CD4-positive, alpha-beta T cell treated with Interleukin-17A for 4 hours (primary cell): ENCODE results near the gene FLT1.

ENCODE experiments used
- DNase-seq: peaks from one replicate; pipeline ENCODE4 v3.0.0-alpha.2; 2020; ENCODE audit warnings: mixed read lengths

The FLT1 gene

DNA sequence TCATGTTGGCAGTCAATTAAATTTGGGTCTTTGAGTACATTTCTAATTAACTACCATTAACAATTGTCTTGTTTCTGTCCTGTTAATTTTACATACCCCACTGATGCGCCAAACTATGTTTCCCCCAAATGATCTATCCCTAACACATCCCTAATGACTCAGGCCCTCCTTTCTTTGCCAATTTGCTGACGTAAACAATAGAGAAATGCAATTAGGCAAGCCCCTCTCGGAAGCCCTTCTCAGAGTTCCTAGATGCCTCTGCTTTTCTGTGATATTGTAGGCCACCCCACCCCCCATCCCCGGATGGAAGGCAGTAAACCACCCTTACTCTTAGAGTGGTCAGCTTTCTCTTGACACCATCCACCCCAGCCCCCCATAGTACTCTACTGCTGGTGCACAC is 74.2 kb downstream of the FLT1 start:
- no peak for DNase-seq

DNA sequence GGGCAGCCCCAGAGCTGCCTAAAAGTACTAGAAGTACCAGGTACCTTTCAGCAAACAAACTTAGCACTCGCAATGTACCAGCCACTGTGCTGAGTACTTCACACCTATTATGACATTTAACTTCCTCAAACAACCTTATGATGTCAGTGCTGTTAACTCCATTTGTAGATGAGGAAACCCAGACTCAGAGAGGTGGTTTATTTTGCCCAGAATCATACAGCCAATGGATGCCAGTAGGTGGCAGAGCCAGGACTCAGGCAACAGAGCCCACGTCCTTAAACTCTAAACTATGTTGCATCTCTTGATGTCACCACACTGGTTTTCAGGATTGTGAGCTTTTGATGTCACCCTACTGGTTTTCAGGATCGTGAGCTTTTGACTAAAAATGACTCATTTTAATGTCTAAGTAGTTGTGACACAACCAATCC is 78.9 kb downstream of the FLT1 start:
- no peak for DNase-seq

DNA sequence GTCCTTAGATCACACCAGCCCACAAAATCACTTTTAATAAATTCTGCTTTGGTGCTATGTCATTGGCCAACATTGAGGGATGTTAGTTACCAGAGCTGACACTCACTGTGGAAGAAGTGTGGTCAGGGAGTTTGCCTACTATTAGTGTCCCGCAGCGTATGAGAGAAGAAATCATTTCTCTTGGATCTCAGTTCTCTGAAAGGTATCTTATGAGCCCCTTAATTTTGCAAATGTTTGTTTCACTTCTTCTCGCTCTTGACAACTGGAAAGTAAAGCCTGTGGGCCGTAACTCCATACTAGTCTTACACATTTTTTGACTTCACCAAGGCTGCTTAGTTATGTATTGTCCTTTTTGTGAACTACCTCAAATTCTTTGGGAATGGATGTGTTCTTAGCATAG is 80.9 kb downstream of the FLT1 start:
- DNase-seq, result no peak

DNA sequence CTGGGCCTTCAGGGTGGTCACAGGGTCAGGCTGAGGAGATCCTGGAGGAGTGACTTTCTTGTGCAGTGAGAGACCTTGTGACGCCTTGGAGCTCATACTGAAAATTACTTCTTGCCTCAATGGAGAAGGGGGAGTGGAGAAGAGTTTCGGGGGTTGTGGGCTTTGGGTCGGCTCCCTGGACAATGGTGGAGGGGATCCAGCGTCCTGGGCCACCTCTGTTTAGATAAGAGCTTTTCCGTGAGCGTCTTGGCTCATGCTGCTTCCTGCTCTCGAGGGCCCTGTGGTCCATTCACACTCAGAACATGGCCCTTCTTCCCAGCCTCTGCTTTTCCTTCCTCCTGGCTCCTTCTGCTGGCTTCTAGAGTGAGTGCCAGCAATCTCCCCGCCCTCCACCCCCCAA is 81.9 kb downstream of the FLT1 start:
- no peak for DNase-seq

DNA sequence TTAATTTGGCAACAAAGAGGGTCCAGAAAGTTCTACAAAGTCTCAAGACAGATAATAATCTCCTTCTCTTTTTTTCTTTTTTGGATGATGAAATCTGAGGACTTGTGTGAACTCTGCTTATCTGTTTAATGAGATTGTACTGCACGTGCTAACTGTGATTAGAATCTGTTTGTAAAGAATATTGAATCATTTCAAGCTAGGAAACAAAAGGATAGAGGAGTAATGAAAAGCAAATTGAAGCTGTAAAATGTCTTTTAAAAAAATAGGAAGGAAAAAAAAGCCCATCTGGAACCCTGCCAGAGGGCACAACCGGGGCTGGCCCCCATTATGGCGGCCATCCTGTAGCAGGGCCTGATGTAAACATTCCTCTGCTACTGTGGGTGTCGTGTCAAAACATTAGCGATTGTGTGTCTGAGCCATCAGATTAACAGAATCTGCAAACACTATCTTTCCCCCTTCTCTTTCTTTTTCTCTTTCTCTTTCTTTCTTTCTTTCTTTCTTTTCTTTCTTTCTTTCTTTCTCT is 83.0 kb downstream of the FLT1 start:
- no peak for DNase-seq

DNA sequence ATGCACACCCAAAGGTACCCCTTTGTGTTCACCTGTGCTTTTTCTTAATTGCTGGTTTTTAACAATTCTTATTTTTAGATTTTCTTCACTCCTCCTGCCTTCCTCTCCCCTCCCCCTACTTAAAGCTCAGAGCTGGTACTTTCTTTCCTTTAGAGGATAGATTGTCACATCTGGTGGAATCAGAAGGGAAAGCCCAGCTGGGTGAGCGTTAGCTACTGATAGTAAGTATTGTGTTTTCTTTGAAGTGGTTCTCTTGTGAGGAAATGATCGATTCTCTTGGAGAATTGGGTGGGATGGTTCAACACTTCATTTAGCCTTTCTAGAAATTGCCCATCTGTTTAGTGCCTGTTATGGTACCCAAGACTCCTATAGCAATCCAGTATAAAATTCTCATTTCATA is 84.8 kb downstream of the FLT1 start:
- DNase-seq, result no peak

DNA sequence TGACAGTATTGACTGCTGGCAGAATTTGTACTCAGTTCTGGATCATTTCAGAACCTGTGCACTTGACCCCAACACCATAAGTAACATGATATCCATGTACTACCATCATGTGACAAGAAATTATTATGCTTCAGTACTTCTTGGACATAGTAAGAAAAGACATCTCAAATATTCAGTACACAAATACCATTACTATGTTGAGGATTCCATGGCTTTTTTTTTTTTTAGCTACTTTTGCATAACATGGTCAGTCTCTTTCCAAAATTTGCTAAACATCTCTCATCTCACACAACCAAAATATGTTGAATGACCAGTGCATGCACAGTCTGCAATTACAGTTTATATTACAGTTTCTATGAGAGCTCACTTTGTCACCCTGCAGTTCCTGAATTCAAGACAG is 85.3 kb downstream of the FLT1 start:
- DNase-seq, result no peak

DNA sequence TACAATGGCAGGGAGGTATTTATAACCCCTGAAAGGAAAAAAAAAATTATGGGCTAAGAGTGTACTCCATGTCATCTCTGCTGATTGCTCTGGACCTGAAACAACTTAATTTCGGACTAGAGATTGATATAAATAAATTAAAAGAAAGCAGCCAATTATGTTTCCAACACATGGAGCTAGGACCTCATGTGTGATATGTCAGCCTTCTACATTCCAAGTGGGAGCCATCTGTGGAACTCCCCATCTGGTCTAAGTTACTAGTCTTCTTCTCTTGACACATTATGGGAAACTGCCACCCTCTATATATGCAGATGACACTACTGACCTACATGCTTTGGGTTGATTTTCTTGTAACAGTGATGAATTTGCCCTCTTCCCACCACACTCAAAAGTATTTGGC is 86.1 kb downstream of the FLT1 start:
- no peak for DNase-seq

DNA sequence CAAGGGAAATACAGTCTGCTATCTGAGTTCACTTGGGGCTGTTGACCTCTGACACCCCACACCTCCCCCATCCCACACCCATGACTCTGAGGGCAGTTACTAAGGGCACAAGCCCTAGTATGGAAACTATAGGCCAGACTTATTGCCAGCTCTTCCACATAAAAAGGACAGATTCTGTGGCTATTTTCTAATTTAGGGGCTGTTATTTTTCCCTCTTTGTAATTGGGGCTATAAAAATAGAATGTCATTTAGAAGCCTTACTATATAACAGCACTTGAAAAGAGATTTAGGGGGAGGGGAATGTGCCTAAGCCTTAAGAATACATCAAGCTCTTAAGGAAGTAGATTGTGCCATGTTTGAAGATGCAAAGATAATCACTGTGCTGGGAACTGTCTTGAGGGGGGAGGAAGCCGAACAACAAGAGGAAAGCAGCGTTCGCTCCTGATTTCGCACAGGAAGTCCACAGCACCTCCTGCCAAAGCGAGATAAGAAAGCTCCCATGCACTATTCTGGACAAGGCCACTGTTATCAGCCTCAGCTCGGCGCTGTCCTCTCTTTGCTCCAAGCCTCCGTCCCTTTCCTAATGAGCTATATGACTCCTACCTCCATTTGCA is 86.6 kb downstream of the FLT1 start:
- DNase-seq, result no peak

DNA sequence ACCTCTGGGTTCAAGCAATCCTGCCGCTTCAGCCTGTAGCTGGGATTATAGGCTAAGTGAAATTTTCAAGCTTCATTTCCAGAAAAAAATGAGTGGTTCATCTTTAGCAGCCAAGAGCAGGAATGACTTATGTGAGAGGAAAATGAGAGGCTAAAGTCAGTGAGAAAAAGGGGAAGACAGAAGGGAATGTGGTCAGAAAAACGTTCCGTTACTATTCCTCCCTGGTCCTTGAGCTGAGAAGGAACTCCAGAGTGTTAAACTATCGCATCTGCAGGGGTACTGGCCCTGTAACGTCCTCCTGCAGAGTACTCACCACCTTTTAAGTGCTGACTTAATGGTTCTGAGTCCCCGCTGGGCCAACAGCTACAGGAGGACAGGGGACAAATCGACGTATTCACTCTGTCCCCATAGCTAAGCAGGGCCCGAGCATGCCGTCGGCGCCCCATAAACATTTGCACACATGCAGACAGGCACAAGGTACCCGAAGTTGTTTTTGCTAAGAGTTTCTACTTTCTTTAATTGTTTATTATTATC is 88.1 kb downstream of the FLT1 start:
- DNase-seq, result no peak

DNA sequence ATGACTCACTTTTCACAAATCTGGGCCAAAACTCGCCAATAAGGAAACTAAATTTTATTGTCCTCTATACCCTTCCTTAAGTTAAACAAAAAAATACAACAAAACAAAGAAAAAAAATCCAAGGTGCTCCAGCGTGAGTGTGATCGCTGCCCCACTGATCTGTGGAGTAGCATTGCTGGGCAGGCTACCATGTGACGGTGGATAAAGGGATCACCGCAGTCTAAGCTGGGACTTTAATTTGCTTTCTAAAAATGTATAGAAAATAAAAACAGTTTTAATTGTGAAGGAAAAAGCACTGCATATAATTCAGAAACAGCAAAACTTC is 92.9 kb downstream of the FLT1 start:
- no peak for DNase-seq

DNA sequence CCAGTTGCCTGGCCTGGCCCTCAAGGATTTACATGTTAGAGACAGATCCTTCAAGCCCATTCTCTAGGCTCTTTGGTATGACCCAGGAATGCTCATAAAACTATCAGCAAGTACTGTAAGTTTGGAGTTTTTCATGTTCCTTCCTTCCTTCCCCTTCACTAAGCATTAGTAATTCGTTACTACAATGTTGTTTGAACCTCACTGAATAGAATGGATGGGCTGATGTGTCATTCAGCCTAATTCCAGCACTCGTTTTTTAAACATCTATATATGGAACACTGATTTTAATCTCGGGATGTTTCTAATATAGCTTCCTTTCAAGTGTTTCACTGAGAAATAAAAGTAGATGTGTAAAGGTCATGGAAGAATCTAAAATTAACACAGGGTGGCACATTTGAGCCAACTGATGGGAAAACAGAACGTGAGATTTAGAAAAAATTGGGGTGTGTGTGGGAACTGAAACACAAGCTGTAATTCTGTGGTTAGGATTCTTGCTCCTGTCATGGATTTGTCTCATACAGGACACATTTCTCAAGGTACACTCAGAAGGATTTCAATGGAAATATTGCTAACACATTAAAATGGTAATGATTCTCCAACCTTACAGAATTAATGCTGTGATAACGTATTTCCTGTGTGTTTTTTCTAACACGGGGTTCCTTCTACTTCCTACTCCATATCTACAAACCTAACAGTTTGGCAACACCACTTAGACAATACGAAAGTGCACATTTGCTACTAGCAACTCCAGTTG is 93.4 kb downstream of the FLT1 start:
- no peak for DNase-seq

DNA sequence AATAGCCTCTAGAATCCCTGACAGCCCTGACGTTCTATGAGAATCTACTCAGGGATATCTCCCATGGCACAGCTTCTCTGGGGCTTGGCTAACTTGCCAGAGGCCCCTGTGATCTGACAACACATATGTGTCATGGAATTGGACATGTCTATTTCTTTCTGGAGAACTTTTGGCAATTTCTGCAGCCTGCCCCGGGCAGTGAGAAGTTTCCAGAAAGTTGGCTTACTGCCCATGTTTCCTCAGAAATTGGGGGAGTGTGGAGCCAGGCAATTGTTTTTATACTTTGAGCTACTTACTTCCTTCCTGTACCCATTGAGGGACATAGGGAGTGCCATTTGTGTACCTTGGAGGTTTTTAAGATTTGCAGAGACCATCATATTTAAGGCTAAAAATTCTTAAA is 98.9 kb downstream of the FLT1 start:
- no peak for DNase-seq

DNA sequence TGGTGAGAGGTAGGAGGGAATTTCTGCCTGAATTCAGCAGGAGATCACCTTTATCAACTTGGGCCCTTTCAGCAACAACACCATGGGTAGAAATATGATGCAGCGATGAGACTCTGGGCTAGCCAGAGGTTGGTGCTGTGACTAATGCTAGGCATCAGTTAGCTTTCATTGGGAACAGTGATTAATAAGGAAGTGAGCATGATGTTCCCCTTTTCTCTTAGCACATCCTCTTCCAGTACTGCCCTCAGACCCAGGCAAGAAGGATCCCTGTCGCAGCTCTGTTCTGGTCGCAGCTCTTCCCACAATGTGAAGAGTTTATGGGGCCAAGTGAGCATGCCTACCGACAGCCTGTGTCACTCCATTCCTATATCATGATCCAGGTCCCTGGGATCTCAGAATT is 100.5 kb downstream of the FLT1 start:
- DNase-seq, result no peak

DNA sequence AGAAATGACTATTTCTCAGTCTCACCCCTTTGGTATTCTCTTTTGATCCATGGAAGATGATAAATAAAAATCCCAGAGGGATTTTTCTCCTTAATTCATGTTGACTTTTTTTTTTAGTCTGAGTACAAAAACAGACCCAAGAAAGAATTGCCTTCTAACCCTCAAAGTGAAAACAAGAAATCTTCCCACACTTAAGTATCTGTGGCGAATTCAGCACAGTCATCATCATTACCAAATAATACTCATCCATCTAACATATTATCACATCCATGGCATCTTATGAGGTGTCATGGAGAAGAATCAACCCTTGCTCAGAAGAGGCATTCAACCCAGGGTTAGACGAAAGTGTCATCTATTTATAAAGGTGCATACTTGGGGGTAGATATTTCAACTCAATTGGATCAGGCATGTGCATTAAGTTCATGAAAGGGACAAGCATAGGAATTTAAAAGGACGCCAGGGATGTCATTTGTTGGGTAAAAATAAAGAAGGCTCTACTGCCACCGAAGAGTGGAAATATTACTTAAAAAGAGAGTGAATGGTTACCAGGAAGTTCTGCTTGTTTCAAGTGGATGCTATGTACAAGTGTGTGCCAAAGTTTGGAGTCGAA is 101.9 kb downstream of the FLT1 start:
- DNase-seq, result no peak

DNA sequence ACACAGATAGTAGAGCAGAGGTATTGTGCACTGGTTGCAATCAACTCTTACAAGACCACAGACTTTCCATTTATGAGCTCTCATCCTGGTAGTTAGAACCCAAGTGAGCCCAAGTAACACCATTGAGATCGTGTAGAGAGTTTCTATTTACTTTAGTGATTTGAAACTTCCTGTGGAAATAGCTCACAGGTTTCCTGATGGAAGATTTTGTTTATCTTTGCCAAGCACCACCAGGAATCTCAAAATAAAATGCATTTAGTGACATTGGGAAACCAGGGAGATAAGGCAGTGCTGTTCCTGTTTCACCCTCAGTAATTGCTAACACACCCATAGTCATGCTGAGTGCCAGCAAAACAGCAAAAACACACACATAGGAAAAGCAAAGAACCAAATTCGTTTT is 102.5 kb downstream of the FLT1 start:
- DNase-seq, result no peak

DNA sequence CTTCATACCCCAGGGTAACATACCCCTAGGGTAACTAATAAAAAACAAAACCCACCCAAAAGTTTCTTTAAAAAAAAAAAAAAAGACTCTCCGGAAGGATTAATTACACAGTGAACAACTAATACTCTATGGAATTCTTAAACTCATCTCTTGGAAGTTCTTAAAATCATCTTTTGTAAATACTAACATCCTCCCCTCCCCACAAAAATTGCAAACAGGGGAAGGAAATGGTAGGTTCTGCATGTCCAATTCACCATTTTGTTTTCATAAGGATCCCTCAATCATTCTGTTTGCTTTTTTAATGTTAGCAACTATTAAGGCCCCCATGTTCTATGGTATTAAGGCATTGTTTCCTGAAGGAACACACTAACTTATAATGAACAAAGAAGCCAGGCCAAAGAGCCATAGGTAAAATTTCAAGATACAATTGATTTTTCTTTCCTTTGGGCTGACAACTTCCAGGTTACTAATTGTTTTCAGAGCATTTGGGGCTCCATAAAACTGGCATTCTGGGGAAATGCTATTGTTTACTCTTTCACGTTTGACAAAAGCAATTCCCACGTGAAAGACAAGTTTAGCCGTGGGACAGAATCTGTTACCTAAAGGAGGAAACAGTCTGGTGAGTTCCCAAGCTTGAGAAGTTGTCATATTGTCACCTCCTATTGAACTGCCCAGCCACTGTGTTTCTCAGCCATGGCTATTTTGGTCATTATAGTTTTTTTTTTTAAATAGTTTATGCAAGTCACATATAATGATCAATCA is 107.0 kb downstream of the FLT1 start:
- DNase-seq, result no peak

DNA sequence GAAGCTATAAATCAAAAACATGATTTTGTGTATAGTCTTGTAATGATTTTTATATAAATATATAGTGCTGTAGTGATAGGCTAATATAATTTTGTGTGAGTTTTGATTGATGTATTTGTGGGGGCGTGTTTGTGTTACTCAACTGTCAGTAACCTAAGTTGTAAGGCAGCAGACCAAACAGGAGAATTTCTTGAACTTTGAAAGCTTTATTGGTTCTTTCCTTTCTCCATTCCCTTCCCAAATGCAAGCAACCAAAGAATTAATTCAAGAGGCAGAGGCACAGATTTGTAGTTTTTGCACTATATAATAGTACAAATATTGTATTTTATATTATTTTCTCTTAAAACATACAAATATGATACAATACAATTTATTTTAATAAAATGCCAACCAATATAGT is 109.6 kb downstream of the FLT1 start:
- DNase-seq, result no peak

DNA sequence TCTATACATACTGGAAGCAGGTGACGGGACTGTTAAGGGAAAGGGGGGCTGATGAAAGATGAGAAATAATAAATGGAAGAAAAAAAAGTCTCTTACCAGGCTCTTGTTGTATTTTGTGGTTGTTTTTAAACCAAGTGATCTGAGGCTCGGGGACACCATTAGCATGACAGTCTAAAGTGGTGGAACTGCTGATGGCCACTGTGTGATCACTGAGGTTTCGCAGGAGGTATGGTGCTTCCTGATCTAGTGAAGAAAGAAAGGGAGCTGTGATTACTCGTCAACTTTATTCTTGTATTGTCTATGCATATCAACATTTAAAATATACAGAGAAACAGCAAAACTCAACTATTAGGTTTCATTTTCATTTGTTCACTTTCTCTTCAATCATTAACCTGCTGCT is 110.1 kb downstream of the FLT1 start:
- no peak for DNase-seq

DNA sequence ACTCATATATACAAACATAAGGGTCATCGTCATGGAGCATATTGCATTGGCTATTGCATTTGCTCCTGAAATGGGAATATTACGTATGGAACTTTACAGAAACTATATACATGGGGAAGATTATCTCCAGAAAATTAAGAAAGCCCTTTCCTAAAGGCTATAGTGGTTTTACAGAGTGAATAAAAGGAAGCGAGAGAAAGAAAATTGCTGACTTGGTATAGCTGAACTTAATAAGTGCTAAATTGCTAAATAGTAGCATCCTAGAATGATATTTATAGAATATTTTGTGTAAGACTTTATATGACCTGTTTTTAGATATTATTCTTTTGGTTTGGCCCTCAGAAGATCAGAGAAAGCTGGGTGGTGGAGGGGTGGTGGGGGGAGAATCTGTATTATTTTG is 114.6 kb downstream of the FLT1 start:
- no peak for DNase-seq

DNA sequence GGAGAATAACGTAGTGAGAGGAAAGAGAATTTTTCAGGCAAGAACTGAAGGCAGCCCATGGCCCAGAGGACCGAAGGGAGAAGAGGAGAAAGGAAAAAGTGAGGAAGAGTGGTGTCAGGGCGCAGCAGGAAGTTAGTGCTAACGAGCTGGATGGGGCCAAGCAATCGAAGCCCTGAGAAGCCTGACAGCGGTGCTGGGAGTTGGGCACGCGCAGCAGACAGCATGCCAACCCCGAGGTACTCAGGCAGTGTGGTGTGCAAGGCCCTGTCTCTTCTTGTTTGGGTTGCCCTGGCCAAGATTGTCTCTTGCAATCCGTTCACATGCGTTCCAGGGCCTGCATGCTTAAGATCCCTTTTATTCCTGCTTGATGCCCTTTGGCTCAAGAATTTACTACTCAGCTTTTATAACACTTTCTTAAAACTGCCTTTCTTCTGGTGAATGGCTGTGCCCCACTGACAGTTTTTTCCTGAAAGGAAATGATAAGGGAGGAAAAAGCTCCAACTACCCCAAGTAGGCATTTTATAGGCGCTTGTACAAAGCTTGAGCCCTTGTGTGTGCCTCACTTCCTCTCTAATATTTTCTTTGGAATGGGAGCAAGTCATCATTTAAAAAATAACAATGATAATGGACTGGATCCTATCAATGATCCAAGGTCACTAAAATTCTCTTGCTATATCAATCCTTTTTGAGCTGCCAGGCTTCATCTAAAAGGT is 115.4 kb downstream of the FLT1 start:
- DNase-seq, result no peak

DNA sequence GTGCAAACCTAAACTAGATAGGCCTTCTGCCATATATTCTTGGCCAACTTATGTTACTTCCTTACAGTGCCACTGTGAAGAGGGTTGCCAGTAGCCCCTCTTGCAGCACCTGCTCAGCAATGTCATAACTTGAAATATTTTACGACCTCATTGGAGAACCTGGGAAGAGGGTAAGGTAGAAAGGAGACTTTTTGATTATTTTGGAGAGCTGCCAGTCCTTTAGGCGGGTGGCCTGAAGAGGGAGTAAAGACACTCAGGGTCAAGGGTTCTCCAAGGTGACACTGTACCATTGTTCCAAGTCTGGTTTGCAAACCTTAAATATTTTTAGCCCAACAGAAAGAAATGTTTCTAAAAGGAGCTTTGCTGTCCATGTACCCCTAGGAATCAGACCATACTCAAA is 118.3 kb downstream of the FLT1 start:
- DNase-seq, result no peak
